H9 (cell line): ENCODE results near the gene CHST15. TPM values are rescaled to one million over a fixed set of nuclear protein-coding genes. Genes with fewer than 3 reads are reported as not detected.

ENCODE experiments used
- DNase-seq: peaks from one replicate; pipeline ENCODE4 v3.0.0-alpha.2; 2017
- H2AFZ ChIP-seq: one replicate; pipeline ENCODE4 v1.6.1; 2013; ENCODE audit warnings: mild to moderate bottlenecking, low read length, control low read depth, moderate library complexity
- H2AK5ac ChIP-seq: 2 replicates; pipeline ENCODE4 v1.6.1; 2013; ENCODE audit warnings: low read length, control low read depth, mixed read lengths; ENCODE audit not compliant: insufficient read length
- H2BK120ac ChIP-seq: one replicate; pipeline ENCODE4 v1.6.1; 2013; ENCODE audit warnings: low read depth, mild to moderate bottlenecking, low read length, control low read depth, inconsistent platforms; ENCODE audit not compliant: poor library complexity, severe bottlenecking
- H2BK12ac ChIP-seq: 2 replicates; pipeline ENCODE4 v1.6.1; 2013; ENCODE audit warnings: low read length, control low read depth, mixed read lengths, low read depth; ENCODE audit not compliant: insufficient read length
- H2BK15ac ChIP-seq: 2 replicates; pipeline ENCODE4 v1.6.1; 2013; ENCODE audit warnings: low read depth, low read length, control low read depth
- H2BK20ac ChIP-seq: one replicate; pipeline ENCODE4 v1.6.1; 2013; ENCODE audit warnings: low read depth, mild to moderate bottlenecking, low read length, control low read depth, inconsistent platforms; ENCODE audit not compliant: poor library complexity, severe bottlenecking
- H2BK5ac ChIP-seq: 2 replicates; pipeline ENCODE4 v1.6.1; 2013; ENCODE audit warnings: low read length, control low read depth, mixed read lengths; ENCODE audit not compliant: insufficient read length
- H3K14ac ChIP-seq: 2 replicates; pipeline ENCODE4 v1.6.1; 2013; ENCODE audit warnings: low read length, control low read depth; ENCODE audit not compliant: insufficient read depth
- H3K18ac ChIP-seq: 2 replicates; pipeline ENCODE4 v1.6.1; 2013; ENCODE audit warnings: low read depth, mild to moderate bottlenecking, mixed read lengths, low read length, control low read depth; ENCODE audit not compliant: insufficient read length
- H3K23ac ChIP-seq: 2 replicates; pipeline ENCODE4 v1.6.1; 2013; ENCODE audit warnings: low read length, control low read depth, mixed read lengths, low read depth; ENCODE audit not compliant: insufficient read length
- H3K23me2 ChIP-seq: 2 replicates; pipeline ENCODE4 v1.6.1; 2013; ENCODE audit warnings: low read depth, mild to moderate bottlenecking, mixed read lengths, low read length, control low read depth; ENCODE audit not compliant: insufficient read length, poor library complexity, severe bottlenecking
- H3K27ac ChIP-seq: 2 replicates; pipeline ENCODE4 v1.5.1; 2013; ENCODE audit warnings: low read length, control low read depth, mixed read lengths, low read depth; ENCODE audit not compliant: insufficient read length
- H3K27me3 ChIP-seq: 2 replicates; pipeline ENCODE4 v1.6.1; 2013; ENCODE audit warnings: low read length, control low read depth, inconsistent platforms; ENCODE audit not compliant: insufficient read depth
- H3K4ac ChIP-seq: 2 replicates; pipeline ENCODE4 v1.6.1; 2013; ENCODE audit warnings: low read depth, mild to moderate bottlenecking, control low read depth, inconsistent platforms, low read length, moderate library complexity
- H3K4me1 ChIP-seq: 2 replicates; pipeline ENCODE4 v1.6.1; 2013; ENCODE audit warnings: low read length, control low read depth, inconsistent platforms; ENCODE audit not compliant: insufficient read depth
- H3K4me2 ChIP-seq: 2 replicates; pipeline ENCODE4 v1.6.1; 2013; ENCODE audit warnings: low read length, control low read depth, mixed read lengths; ENCODE audit not compliant: insufficient read length, insufficient read depth
- H3K56ac ChIP-seq: 2 replicates; pipeline ENCODE4 v1.6.1; 2013; ENCODE audit warnings: low read depth, mild to moderate bottlenecking, mixed read lengths, low read length, control low read depth; ENCODE audit not compliant: insufficient read length
- H3K79me1 ChIP-seq: 2 replicates; pipeline ENCODE4 v1.6.1; 2013; ENCODE audit warnings: low read depth, mild to moderate bottlenecking, moderate library complexity, low read length, control low read depth, inconsistent platforms; ENCODE audit not compliant: insufficient read depth, poor library complexity, severe bottlenecking
- H3K79me2 ChIP-seq: 2 replicates; pipeline ENCODE4 v1.6.1; 2013; ENCODE audit warnings: low read length, control low read depth, inconsistent platforms; ENCODE audit not compliant: insufficient read depth
- H3K9ac ChIP-seq: 2 replicates; pipeline ENCODE4 v1.6.1; 2013; ENCODE audit warnings: low read length, control low read depth, mixed read lengths; ENCODE audit not compliant: insufficient read length; ENCODE audit errors: extremely low read depth
- H3K9me3 ChIP-seq: one replicate; pipeline ENCODE4 v1.6.1; 2013; ENCODE audit warnings: low read depth, low read length, inconsistent platforms; ENCODE audit not compliant: control insufficient read depth
- H3T11ph ChIP-seq: one replicate; pipeline ENCODE4 v1.6.1; 2013; ENCODE audit warnings: mild to moderate bottlenecking, low read length, control low read depth, inconsistent platforms
- H4K20me1 ChIP-seq: one replicate; pipeline ENCODE4 v1.6.1; 2013; ENCODE audit not compliant: control insufficient read depth, insufficient read length, insufficient read depth
- H4K5ac ChIP-seq: 2 replicates; pipeline ENCODE4 v1.6.1; 2013; ENCODE audit warnings: low read depth, mild to moderate bottlenecking, mixed read lengths, low read length, control low read depth; ENCODE audit not compliant: insufficient read length
- H4K8ac ChIP-seq: replicated peaks from 2 replicates; pipeline ENCODE4 v1.6.1; 2013; ENCODE audit warnings: low read length, control low read depth, mixed read lengths, low read depth; ENCODE audit not compliant: insufficient read length
- H4K91ac ChIP-seq: 2 replicates; pipeline ENCODE4 v1.6.1; 2013; ENCODE audit warnings: low read depth, mild to moderate bottlenecking, moderate library complexity, mixed read lengths, low read length, control low read depth; ENCODE audit not compliant: insufficient read length
- H3K27ac Mint-ChIP-seq, 3 experiments: 2 replicates in 2 of 3; 3 replicates in 1 of 3; pipeline ENCODE4 v1.8.0; 2020 to 2021; ENCODE audit warnings: mixed read lengths in 3 of 3, mild to moderate bottlenecking in 1 of 3, moderate library complexity in 1 of 3
- H3K27me3 Mint-ChIP-seq: 2 replicates; pipeline ENCODE4 v1.8.0; 2021; ENCODE audit warnings: low read depth, mild to moderate bottlenecking, moderate library complexity, mixed read lengths
- H3K36me3 Mint-ChIP-seq, 3 experiments: 2 replicates in 2 of 3; 3 replicates in 1 of 3; pipeline ENCODE4 v1.8.0; 2020 to 2021; ENCODE audit warnings: low read depth in 3 of 3, mixed read lengths in 3 of 3; ENCODE audit not compliant: insufficient read depth in 1 of 3
- H3K4me1 Mint-ChIP-seq, 2 experiments: 2 replicates each; pipeline ENCODE4 v1.8.0; 2020; ENCODE audit warnings: mixed read lengths in 2 of 2
- H3K4me3 Mint-ChIP-seq, 2 experiments: 2 replicates in 1 of 2; 3 replicates in 1 of 2; pipeline ENCODE4 v1.8.0; 2020 to 2021; ENCODE audit warnings: mild to moderate bottlenecking in 2 of 2, mixed read lengths in 2 of 2, moderate library complexity in 1 of 2
- H3K9me3 Mint-ChIP-seq, 2 experiments: 2 replicates in 1 of 2; 3 replicates in 1 of 2; pipeline ENCODE4 v1.8.0; 2020; ENCODE audit warnings: mild to moderate bottlenecking in 2 of 2, mixed read lengths in 2 of 2, moderate library complexity in 1 of 2
- WGBS: extraction: QIAGEN DNeasy Blood & Tissue Kit; methylation state at CpG from one replicate; pipeline ENCODE4 v1.1.7; 2013; ENCODE audit warnings: missing lambda C conversion rate, low lambda C conversion rate, mixed read lengths; ENCODE audit not compliant: insufficient read length; ENCODE audit errors: extremely low coverage; 5-methylcytosine and 5-hydroxymethylcytosine counted together
- total RNA-seq: library from RNA; stranded (reverse); gene quantifications from 2 replicates; pipeline ENCODE4 v1.2.1, GENCODE V29; 2021
- TF ChIP-seq, protein P1 (sequence below): fragments of 200-600 bp; sonication (generic); conservative IDR thresholded peaks from 3 replicates; pipeline ENCODE4 v1.8.0; 2021; ENCODE audit warnings: antibody characterized with exemption, mild to moderate bottlenecking

Gene CHST15
- total RNA-seq, 1 experiment from 2014 or later = 8.7 TPM

- no peak overlapping the region for H3K9ac ChIP-seq
- no peaks in the 10 kb centered on the region for H4K20me1 ChIP-seq
- no peak overlapping the region for H3K23ac ChIP-seq
- no peak overlapping the region for H4K91ac ChIP-seq
- WGBS = no CpG with 5 or more reads among the region's 10 CpGs
- no peak overlapping the region for H3K4ac ChIP-seq
- no peak overlapping the region for H3K14ac ChIP-seq
- no peak overlapping the region for H2AK5ac ChIP-seq
- no peak overlapping the region for H3K56ac ChIP-seq
- H3K4me2 ChIP-seq = no peak overlapping the region
- no peak overlapping the region for H3T11ph ChIP-seq
- H2BK15ac ChIP-seq = no peak overlapping the region
- H3K18ac ChIP-seq = no peak overlapping the region
- no peak overlapping the region for H3K4me3 Mint-ChIP-seq
- no peaks in the 10 kb centered on the region for H3K79me1 ChIP-seq
- H3K27me3 Mint-ChIP-seq = peaks cover 2% of the 10 kb centered on the region
- H2BK5ac ChIP-seq = no peak overlapping the region
- H3K4me1 Mint-ChIP-seq = peaks cover 0 to 7% of the 10 kb centered on the region in 2 experiments; a peak in 2 of 4 replicates
- DNase-seq = no peak
- H3K27ac Mint-ChIP-seq = no peak overlapping the region
- no peaks in the 10 kb centered on the region for H3K9me3 ChIP-seq
- H3K36me3 Mint-ChIP-seq = no peaks in the 10 kb centered on the region
- no peaks in the 10 kb centered on the region for H3K4me1 ChIP-seq
- no peaks in the 10 kb centered on the region for H3K79me2 ChIP-seq
- no peaks in the 10 kb centered on the region for H3K23me2 ChIP-seq
- H4K5ac ChIP-seq = no peak overlapping the region
- H2BK12ac ChIP-seq = no peak overlapping the region
- H4K8ac ChIP-seq = no peak overlapping the region
- no peak overlapping the region for H2AFZ ChIP-seq
- no peak overlapping the region for H2BK20ac ChIP-seq
- no peaks in the 10 kb centered on the region for H3K9me3 Mint-ChIP-seq
- no peaks in the 10 kb centered on the region for H3K27me3 ChIP-seq
- TF ChIP-seq, protein P1, sequence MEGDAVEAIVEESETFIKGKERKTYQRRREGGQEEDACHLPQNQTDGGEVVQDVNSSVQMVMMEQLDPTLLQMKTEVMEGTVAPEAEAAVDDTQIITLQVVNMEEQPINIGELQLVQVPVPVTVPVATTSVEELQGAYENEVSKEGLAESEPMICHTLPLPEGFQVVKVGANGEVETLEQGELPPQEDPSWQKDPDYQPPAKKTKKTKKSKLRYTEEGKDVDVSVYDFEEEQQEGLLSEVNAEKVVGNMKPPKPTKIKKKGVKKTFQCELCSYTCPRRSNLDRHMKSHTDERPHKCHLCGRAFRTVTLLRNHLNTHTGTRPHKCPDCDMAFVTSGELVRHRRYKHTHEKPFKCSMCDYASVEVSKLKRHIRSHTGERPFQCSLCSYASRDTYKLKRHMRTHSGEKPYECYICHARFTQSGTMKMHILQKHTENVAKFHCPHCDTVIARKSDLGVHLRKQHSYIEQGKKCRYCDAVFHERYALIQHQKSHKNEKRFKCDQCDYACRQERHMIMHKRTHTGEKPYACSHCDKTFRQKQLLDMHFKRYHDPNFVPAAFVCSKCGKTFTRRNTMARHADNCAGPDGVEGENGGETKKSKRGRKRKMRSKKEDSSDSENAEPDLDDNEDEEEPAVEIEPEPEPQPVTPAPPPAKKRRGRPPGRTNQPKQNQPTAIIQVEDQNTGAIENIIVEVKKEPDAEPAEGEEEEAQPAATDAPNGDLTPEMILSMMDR = no peak
- no peak overlapping the region for H2BK120ac ChIP-seq
- no peak overlapping the region for H3K27ac ChIP-seq
Observed at GRCh38 chr10:124124123-124124768, 30.8 kb upstream of the CHST15 start.
